Liver (tissue), 9 donors: ENCODE measurements around the gene SPATA16. TPM values are rescaled to one million over a fixed set of nuclear protein-coding genes. Genes with fewer than 3 reads are reported as not detected.

ENCODE experiments used
- DNase-seq: peaks from one replicate; pipeline ENCODE4 v3.0.0-alpha.2; 2017; ENCODE audit warnings: low spot score
- H3K27ac ChIP-seq, 2 donors: one replicate each; pipeline ENCODE4 v1.7.0; 2013; ENCODE audit warnings: inconsistent platforms in 2 of 2, low read length in 2 of 2, control low read depth in 1 of 2, low read depth in 1 of 2, mild to moderate bottlenecking in 1 of 2
- H3K27me3 ChIP-seq, 4 donors: one replicate each; pipeline versions ENCODE4 v1.6.1 to v1.7.0; 2013; ENCODE audit warnings: low read length in 3 of 4, inconsistent platforms in 1 of 4, mild to moderate bottlenecking in 1 of 4, moderate library complexity in 1 of 4; ENCODE audit not compliant: control insufficient read depth in 4 of 4, insufficient read depth in 4 of 4
- H3K36me3 ChIP-seq, 4 donors: one replicate each; pipeline versions ENCODE4 v1.6.1 to v1.7.0; 2013; ENCODE audit warnings: low read length in 3 of 4, mild to moderate bottlenecking in 3 of 4, low read depth in 1 of 4, moderate library complexity in 1 of 4; ENCODE audit not compliant: control insufficient read depth in 4 of 4, insufficient read depth in 3 of 4
- H3K4me1 ChIP-seq, 4 donors: one replicate each; pipeline versions ENCODE4 v1.6.1 to v1.7.0; 2013; ENCODE audit warnings: low read length in 3 of 4, mild to moderate bottlenecking in 3 of 4, moderate library complexity in 1 of 4; ENCODE audit not compliant: control insufficient read depth in 4 of 4, insufficient read depth in 4 of 4
- H3K4me3 ChIP-seq, 3 donors: one replicate each; pipeline versions ENCODE4 v1.6.1 to v1.7.0; 2013; ENCODE audit warnings: low read length in 3 of 3, control low read depth in 1 of 3, low read depth in 1 of 3, mild to moderate bottlenecking in 1 of 3
- H3K9ac ChIP-seq, 2 donors: one replicate each; pipeline ENCODE4 v1.7.0; 2013; ENCODE audit warnings: low read length in 2 of 2, mild to moderate bottlenecking in 2 of 2, moderate library complexity in 2 of 2, control low read depth in 1 of 2, low read depth in 1 of 2
- H3K9me3 ChIP-seq, 4 donors: one replicate each; pipeline versions ENCODE4 v1.6.1 to v1.7.0; 2013; ENCODE audit warnings: low read length in 3 of 4; ENCODE audit not compliant: control insufficient read depth in 4 of 4
- CTCF ChIP-seq: fragments of 150-350 bp; IDR thresholded peaks from 2 replicates; pipeline ENCODE4 v1.5.1; 2017; ENCODE audit warnings: improper control_type of control experiment, low read depth, low read length; ENCODE audit not compliant: missing input control
- EGR1 ChIP-seq, 2 donors: IDR thresholded peaks; 2 replicates each; pipeline ENCODE4 v1.6.1; 2016 to 2018; ENCODE audit warnings: antibody characterized with exemption in 2 of 2, low read depth in 2 of 2
- FOXA1 ChIP-seq: IDR thresholded peaks from 2 replicates; pipeline ENCODE4 v1.6.1; 2016; ENCODE audit warnings: antibody characterized with exemption
- FOXA2 ChIP-seq: IDR thresholded peaks from 2 replicates; pipeline ENCODE4 v1.6.1; 2016; ENCODE audit warnings: antibody characterized with exemption
- GABPA ChIP-seq, 2 donors: IDR thresholded peaks in 1 of 2; conservative IDR thresholded peaks in 1 of 2; 2 replicates each; pipeline ENCODE4 v1.6.1; 2016; ENCODE audit warnings: antibody characterized with exemption in 2 of 2, mild to moderate bottlenecking in 1 of 2, moderate library complexity in 1 of 2
- HNF4A ChIP-seq, 2 donors: conservative IDR thresholded peaks; 2 replicates each; pipeline ENCODE4 v1.6.1; 2016; ENCODE audit warnings: antibody characterized with exemption in 2 of 2, mild to moderate bottlenecking in 2 of 2
- HNF4G ChIP-seq: IDR thresholded peaks from 2 replicates; pipeline ENCODE4 v1.6.1; 2016; ENCODE audit warnings: antibody characterized with exemption
- JUND ChIP-seq, 2 donors: IDR thresholded peaks; 2 replicates each; pipeline ENCODE4 v1.6.1; 2016; ENCODE audit warnings: antibody characterized with exemption in 2 of 2
- NR2F2 ChIP-seq: IDR thresholded peaks from 2 replicates; pipeline ENCODE4 v1.6.1; 2016; ENCODE audit warnings: antibody characterized with exemption
- RAD21 ChIP-seq, 2 donors: IDR thresholded peaks; 2 replicates each; pipeline ENCODE4 v1.6.1; 2016; ENCODE audit warnings: antibody characterized with exemption in 2 of 2, mild to moderate bottlenecking in 2 of 2
- RXRA ChIP-seq, 2 donors: IDR thresholded peaks; 2 replicates each; pipeline ENCODE4 v1.6.1; 2017 to 2018; ENCODE audit warnings: antibody characterized with exemption in 2 of 2, mild to moderate bottlenecking in 1 of 2
- SP1 ChIP-seq: IDR thresholded peaks from 2 replicates; pipeline ENCODE4 v1.6.1; 2018; ENCODE audit warnings: antibody characterized with exemption, mild to moderate bottlenecking
- TAF1 ChIP-seq: conservative IDR thresholded peaks from 2 replicates; pipeline ENCODE4 v1.6.1; 2016; ENCODE audit warnings: antibody characterized with exemption, mild to moderate bottlenecking
- YY1 ChIP-seq: IDR thresholded peaks from 2 replicates; pipeline ENCODE4 v1.6.1; 2016; ENCODE audit warnings: antibody characterized with exemption, mild to moderate bottlenecking
- ZBTB33 ChIP-seq: IDR thresholded peaks from 2 replicates; pipeline ENCODE4 v1.6.1; 2016; ENCODE audit warnings: antibody characterized with exemption
- WGBS: extraction: QIAGEN DNeasy Blood & Tissue Kit; methylation state at CpG from one replicate; pipeline ENCODE4 v1.1.7; 2013; 5-methylcytosine and 5-hydroxymethylcytosine counted together
- polyA plus RNA-seq, 2 donors: library from polyadenylated mRNA; stranded (reverse) in 1 of 2; unstranded in 1 of 2; fragments of 200-250 nt in 1 of 2; fragments of >200 nt in 1 of 2; fragmentation: Nextera tagmentation in 1 of 2; extraction: Ambion mirVana in 1 of 2; gene quantifications; one replicate each; pipeline versions ENCODE4 v1.2.1 to v1.2.3, GENCODE V29; 2013 to 2015
- total RNA-seq, 2 donors: library from RNA; depleted of rRNA; stranded (reverse); fragments of >200 nt; gene quantifications; one replicate each; pipeline ENCODE4 v1.2.3, GENCODE V29; 2014
- TF ChIP-seq, protein P1 (sequence below): IDR thresholded peaks from 2 replicates; pipeline ENCODE4 v1.6.1; 2016; ENCODE audit warnings: antibody characterized with exemption, mild to moderate bottlenecking
- TF ChIP-seq, protein P2 (sequence below): IDR thresholded peaks from 2 replicates; pipeline ENCODE4 v1.6.1; 2016; ENCODE audit warnings: antibody characterized with exemption
- TF ChIP-seq, protein P3 (sequence below): IDR thresholded peaks from 2 replicates; pipeline ENCODE4 v1.6.1; 2016; ENCODE audit warnings: antibody characterized with exemption
- donor health status: healthy.
- donor health status: healthy.
- donor health status: healthy.
- donor health status: healthy.
- donor health status: healthy.

The SPATA16 gene
- total and polyA plus RNA-seq, 4 donors, result not detected

DNA sequence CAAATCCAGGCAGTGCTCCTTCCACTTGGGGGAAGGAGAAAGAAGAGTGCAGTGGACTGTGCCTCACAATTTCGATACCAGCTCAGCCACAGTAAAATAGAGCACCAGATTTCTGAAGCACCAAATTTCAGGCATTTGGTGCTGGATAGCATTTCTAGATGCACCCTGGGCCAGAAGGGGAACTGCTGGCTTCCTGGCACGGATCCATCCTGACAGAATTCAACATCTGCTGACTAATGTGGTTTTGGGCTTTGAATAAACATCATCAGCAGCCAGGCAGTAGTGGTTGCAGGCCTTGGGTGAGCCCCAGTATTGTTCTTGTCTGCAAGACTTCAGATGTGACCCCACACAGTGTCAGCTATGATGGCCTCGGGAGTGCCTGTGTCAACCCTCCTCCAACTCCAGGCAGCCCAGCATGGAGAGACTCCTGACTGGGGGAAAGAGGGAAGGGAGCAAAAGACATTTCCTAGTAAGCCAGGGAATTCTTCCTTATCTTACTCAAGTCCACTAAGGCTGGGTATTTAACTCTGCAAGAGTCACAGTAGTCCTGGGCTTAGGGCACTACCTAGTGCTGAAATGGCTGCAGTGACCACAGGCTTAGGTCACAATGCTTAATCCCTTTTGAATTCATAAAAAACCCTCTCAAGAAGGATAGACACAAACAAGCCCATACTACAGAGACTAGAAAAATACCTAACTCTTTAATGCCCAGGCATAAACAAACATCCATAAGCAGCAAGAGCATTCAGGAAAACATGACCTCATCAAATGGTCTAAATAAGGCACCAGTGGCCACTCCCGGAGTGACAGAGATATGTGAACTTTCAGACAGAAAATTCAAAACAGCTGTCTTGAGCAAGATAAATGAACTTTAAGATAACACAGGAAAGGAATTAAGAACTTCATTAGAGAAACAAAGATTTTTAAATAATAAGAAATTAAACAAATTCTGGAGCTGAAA lies 74.7 kb downstream of the SPATA16 start:
- H3K4me1 ChIP-seq, result no peaks in the 10 kb centered on the region
- H3K9me3 ChIP-seq, result no peaks in the 10 kb centered on the region
- H3K36me3 ChIP-seq, result no peaks in the 10 kb centered on the region
- TF ChIP-seq TAF1, result no peak
- TF ChIP-seq, protein P1, sequence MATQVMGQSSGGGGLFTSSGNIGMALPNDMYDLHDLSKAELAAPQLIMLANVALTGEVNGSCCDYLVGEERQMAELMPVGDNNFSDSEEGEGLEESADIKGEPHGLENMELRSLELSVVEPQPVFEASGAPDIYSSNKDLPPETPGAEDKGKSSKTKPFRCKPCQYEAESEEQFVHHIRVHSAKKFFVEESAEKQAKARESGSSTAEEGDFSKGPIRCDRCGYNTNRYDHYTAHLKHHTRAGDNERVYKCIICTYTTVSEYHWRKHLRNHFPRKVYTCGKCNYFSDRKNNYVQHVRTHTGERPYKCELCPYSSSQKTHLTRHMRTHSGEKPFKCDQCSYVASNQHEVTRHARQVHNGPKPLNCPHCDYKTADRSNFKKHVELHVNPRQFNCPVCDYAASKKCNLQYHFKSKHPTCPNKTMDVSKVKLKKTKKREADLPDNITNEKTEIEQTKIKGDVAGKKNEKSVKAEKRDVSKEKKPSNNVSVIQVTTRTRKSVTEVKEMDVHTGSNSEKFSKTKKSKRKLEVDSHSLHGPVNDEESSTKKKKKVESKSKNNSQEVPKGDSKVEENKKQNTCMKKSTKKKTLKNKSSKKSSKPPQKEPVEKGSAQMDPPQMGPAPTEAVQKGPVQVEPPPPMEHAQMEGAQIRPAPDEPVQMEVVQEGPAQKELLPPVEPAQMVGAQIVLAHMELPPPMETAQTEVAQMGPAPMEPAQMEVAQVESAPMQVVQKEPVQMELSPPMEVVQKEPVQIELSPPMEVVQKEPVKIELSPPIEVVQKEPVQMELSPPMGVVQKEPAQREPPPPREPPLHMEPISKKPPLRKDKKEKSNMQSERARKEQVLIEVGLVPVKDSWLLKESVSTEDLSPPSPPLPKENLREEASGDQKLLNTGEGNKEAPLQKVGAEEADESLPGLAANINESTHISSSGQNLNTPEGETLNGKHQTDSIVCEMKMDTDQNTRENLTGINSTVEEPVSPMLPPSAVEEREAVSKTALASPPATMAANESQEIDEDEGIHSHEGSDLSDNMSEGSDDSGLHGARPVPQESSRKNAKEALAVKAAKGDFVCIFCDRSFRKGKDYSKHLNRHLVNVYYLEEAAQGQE, result peak; percentile 64
- no peak overlapping the region for H3K27ac ChIP-seq
- H3K4me3 ChIP-seq, result no peak overlapping the region
- H3K27me3 ChIP-seq, result no peaks in the 10 kb centered on the region
- WGBS, result 53% methylated on average over 4 of the region's 4 CpGs
- DNase-seq, result no peak
- H3K9ac ChIP-seq, result no peak overlapping the region

DNA sequence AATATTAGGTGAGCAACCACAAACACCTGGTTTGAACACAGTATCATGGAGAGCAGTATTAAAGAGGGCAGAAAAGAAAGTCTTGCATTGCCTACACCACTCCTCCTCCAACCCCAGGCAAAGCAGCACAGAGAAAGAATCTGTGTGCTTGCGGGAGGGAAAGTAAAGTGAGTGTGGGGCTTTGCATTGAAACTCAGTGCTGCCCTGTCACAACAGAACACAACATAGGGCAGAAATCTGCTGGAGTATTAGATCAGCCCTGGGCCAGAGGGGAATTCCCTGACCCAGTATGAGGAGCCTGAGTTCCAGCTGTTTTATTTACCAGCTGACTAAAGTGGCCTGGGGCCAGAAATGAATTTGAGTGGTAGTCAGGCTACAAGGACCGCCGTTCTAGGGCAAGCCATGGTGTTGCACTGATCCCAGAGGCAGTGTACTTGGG lies 75.5 kb downstream of the SPATA16 start:
- no peak overlapping the region for H3K27ac ChIP-seq
- H3K9ac ChIP-seq, result no peak overlapping the region
- no peaks in the 10 kb centered on the region for H3K9me3 ChIP-seq
- TF ChIP-seq RAD21 (IDR thresholded peaks at IDR 0.05) (no peak), YY1 (no peak), FOXA2 (no peak), HNF4A (conservative IDR thresholded peaks at IDR 0.05) (no peak), ZBTB33 (no peak), SP1 (no peak), NR2F2 (no peak), FOXA1 (no peak), RXRA (IDR thresholded peaks at IDR 0.05) (no peak), GABPA (IDR thresholded peaks at IDR 0.05 in 1 of 2, conservative IDR thresholded peaks at IDR 0.05 in 1 of 2) (no peak), TAF1 (no peak), CTCF (no peak), JUND (IDR thresholded peaks at IDR 0.05) (no peak), HNF4G (no peak), EGR1 (IDR thresholded peaks at IDR 0.05; ENCODE audit: low read depth in 2 of 2) (no peak)
- TF ChIP-seq, protein P2, sequence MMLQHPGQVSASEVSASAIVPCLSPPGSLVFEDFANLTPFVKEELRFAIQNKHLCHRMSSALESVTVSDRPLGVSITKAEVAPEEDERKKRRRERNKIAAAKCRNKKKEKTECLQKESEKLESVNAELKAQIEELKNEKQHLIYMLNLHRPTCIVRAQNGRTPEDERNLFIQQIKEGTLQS, result no peak
- TF ChIP-seq, protein P1, result no peak
- TF ChIP-seq, protein P3, sequence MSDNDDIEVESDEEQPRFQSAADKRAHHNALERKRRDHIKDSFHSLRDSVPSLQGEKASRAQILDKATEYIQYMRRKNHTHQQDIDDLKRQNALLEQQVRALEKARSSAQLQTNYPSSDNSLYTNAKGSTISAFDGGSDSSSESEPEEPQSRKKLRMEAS, result no peak
- 60% methylated on average over 3 of the region's 3 CpGs for WGBS
- H3K27me3 ChIP-seq, result no peaks in the 10 kb centered on the region
- no peaks in the 10 kb centered on the region for H3K4me1 ChIP-seq
- no peak for DNase-seq
- H3K4me3 ChIP-seq, result no peak overlapping the region
- H3K36me3 ChIP-seq, result no peaks in the 10 kb centered on the region
